Activated CD8-positive, alpha-beta memory T cell treated with anti-CD3 and anti-CD28 coated beads for 36 hours (primary cell): Measurements from ENCODE around the gene RUNDC3A. TPM values are rescaled to one million over a fixed set of nuclear protein-coding genes. Genes with fewer than 3 reads are reported as not detected.
"Not testable (repeated sequence)": the region's sequence is repeated elsewhere in the genome, so short reads cannot be mapped to it uniquely, and the experiment has no call there.

Experiments used
- CTCF ChIA-PET: fragments of 350-600 bp; sonication (Branson Sonifier 250); formaldehyde crosslinking; loops from one replicate; lab custom pipeline; 2021; ENCODE audit warnings: antibody characterized with exemption; lab: Charles Lee
- POLR2A ChIA-PET: fragments of 350-600 bp; sonication (Branson Sonifier 250); formaldehyde crosslinking; loops from one replicate; lab custom pipeline; 2021; ENCODE audit warnings: antibody characterized with exemption; lab: Charles Lee
- total RNA-seq, 2 experiments: library from RNA; stranded (reverse); gene quantifications; one replicate each; pipeline ENCODE4 v1.2.3, GENCODE V29; 2021

Gene RUNDC3A
- total RNA-seq, 2 experiments from 2014 or later, result 0.34 TPM; not detected in 1

DNA sequence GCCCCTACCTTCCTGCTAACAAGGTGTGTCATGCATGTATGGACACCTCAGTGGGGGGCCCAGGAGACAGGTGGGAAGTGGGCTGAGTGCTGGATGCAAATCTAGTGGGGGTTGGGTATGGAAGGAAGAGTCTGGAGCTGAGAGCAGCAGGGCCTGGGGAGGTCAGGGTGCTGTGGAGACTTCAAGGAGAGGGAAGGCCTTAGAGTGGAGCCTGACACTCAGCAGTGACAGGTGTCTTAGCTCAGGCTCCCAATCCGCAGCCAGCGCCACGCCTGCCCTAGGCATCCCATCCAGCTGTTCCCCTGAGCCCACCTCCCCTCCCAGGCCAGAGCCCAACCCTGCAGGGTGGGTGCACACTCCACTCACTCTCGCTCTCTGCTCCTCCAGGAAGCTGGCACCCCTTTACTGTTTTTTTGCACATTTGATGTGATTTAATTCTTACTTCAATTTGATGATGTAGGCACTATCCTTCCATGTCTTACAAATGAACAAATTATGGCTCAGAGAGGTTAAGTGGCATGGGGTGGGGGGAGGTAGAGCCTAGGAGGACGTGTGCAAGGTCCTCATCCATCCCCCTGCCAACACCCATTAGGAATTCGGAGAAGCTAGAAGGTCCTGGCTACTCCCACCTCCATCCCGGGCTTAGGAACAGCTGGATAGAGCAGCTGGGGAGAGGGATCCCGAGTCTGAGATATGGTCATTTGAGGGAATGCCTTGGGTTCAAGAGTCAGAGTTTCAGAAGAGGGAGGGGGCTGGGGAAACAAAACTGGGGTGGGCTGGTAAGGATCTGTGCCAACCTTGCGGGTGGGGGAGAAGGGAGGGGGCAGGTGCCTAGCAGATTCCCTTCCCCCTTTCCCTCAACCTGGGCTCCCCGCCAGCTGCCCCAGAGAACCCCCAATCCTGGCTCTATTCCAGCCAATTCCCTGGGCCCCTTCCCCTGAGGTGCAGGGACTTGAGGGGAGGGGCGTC, 53.2 kb downstream of the RUNDC3A start:
- CTCF ChIA-PET, result interaction anchor here (0.6 to 3.2 kb wide), 6 partner anchors 10 to 162 kb away, joined by 3 to 15 read pairs (median 4); no protein-coding TSS in a partner anchor

DNA sequence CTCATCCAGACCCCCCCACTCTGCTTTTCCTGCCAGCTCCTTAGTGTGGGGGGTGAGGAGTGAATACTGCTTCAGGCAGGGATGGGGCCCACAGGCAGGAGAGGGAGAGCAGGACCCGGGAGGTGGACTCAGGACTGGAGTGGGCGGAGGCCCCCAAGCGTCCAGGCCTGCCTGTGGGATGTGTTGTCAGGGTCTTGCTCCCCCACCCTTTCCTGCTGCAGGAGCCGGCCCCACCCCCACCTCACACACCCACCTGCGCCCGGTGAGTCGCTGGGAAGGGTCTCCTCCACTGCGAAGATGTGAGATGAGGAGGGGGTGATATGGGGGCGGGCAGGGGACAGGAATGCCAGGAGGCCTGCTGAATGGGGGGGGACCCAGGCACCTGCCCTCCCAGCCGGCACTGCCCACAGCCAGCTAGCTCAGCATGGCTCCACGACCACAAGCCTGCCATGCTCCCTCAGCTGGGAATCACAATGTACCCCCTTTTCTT, 54.1 kb downstream of the RUNDC3A start:
- CTCF ChIA-PET, result interaction anchor here (0.7 to 3.2 kb wide), 9 partner anchors 8 to 161 kb away, joined by 3 to 15 read pairs (median 5); partner anchors contain the start of gene GRN
- POLR2A ChIA-PET, result interaction anchor here (0.6 kb wide), 1 partner anchor 177 kb away, joined by 14 read pairs; no protein-coding TSS in a partner anchor

More for the DNA sequence above, 53.2 kb downstream of the RUNDC3A start:
- POLR2A ChIA-PET, result no interaction called here

DNA sequence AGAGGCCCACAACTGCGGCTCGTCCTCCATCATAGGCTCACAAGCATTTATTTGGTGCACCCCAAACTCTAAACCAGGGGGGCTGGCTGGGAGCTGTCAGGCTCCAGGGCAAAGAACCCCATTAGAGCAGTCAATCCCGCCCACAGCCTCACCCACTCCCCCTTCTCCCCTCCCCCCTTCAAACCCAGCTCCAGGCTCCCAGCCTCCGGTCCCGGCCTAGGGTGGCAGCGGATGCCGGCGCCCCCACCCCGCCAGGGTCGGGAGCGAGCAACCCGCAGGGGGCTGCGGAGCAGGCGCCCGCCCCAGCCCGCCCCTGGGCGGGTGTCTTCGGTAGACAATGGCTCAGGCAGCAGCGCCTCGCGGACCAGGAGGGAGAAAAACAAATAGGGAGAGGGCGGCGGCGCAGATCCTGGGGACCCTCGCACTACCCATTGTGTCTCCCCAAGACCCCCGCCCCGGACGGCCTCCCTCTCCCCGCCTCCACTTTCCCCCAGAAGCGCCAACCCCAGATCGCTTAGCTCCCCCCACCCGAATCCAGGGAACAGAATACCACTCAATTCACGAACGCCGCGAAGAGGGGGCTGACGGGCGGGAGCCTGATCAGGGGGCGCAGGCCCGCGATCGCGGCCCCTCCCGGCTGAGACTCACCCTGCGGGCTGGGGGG, 54.7 kb downstream of the RUNDC3A start:
- ChIA-PET POLR2A (interaction anchor here (0.6 to 0.7 kb wide), 3 partner anchors 8 to 177 kb away, joined by 5 to 14 read pairs (median 5); no protein-coding TSS in a partner anchor), CTCF (interaction anchor here (0.6 to 3.2 kb wide), 14 partner anchors 8 to 169 kb away, joined by 3 to 15 read pairs (median 5); partner anchors contain the start of gene GRN)

DNA sequence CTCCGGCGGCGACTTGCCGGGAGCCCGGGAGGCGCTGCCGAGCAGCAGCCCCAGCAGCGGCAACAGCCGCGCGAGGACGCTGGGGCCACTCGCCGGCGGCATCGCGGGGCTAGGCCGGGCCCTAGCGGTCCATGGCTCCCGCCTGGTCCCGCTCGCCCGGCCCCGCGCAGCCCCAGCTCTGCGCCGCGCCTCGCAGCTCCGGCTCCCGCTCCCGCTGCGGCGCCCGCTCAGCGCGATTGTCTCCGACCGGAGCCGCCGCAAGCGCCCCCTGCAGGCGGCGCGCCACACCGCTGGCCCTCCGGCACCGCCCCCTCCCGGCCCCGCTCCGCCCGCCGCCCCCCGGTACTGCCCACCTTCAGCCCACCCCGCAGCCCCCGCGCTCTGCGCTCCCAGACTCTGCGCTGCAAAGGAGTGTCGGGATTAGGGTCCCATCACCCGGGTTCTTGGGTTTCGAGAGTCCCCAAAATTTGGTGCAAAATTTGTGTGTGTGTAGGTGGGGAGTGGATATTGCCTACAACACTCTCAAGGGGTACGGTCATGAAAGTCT, 55.3 kb downstream of the RUNDC3A start, which contains the start of gene FAM171A2:
Gene FAM171A2 (minus strand): TSS at position 241 of the 547 bp plus-strand sequence. CDS start 139 bp downstream, at position 102.
- POLR2A ChIA-PET, result interaction anchor here (0.7 to 1.3 kb wide), 2 partner anchors 9 to 53 kb away, joined by 5 read pairs; no protein-coding TSS in a partner anchor
- CTCF ChIA-PET, result interaction anchor here (0.6 to 3.2 kb wide), 14 partner anchors 8 to 169 kb away, joined by 3 to 15 read pairs (median 5); partner anchors contain the start of gene GRN

DNA sequence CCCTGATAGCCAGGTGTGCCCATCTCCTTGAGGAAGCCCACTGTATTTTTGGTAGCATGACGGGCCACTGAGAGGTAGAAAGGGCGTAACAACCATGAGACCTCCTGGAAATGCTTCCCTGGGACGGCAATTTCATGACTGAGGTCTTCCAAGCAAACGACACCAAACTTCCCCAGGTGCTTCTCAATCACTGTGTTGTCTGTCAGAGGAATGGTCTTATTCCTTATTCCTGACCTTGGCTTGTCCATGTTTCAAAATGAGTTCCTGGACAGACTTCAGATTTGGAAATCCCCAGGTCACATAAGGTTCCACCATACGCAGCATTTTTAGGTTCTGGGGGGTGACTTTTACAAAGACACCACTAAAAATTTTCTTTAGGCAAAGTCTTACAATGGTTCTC, 56.6 kb downstream of the RUNDC3A start:
- CTCF ChIA-PET, POLR2A ChIA-PET: not testable (repeated sequence)

DNA sequence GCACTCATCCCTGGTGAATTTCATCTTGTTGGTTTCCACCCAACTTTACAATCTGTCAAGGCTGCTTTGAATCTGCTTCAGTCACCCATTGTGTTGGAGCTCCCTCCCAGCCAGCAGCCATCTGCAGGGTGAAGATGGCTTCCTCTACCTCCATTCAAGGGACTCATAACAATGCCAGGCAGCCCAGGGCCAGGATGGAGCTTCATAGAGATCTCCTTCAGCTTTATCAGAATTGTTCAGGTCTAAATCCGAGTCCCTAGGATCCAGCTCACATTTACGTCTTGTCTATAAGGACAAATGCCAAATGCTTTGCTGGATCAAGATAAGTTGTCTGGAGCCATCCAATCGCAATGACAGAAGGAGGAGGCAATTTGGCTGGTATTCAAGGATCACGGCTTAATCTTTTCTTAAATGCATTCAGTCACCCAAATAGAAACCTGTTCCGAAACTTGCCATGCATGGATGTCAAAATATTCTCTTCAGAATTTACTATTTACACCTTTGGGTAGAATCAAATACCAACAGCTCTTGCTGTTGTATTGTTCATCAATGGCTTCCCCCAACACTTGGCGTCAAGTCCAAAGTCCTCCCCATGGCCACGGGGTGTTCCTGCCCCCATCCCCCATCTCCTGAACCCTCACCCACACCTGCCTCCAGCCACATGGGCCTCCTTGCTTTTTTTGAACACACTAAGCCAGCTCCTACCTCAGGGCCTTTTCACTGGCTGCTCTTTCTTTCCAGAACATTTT, 59.0 kb downstream of the RUNDC3A start:
- CTCF ChIA-PET, result interaction anchor here (1.1 to 1.2 kb wide), 2 partner anchors 14 to 17 kb away, joined by 3 to 5 read pairs; no protein-coding TSS in a partner anchor
- POLR2A ChIA-PET, result no interaction called here

Other genes starting within 250 kb of the RUNDC3A start
- gene LSM12, start 241.9 kb upstream of the RUNDC3A start, total RNA-seq, result 10 to 100 TPM; 91.3 to 95.4 TPM
- 10 to 100 TPM; 36.5 to 37.8 TPM for gene G6PC3, start 237.9 kb upstream of the RUNDC3A start, total RNA-seq
- 10 to 100 TPM; 18.9 to 20.7 TPM for gene HDAC5, start 185.0 kb upstream of the RUNDC3A start, total RNA-seq
- 10 to 100 TPM; 16.7 to 17.5 TPM for gene HROB, start 166.7 kb upstream of the RUNDC3A start, total RNA-seq
- gene ASB16, start 137.9 kb upstream of the RUNDC3A start, total RNA-seq, result under 1 TPM; 0.15 to 0.23 TPM
- 10 to 100 TPM; 17.6 to 17.8 TPM for gene TMUB2, start 121.6 kb upstream of the RUNDC3A start, total RNA-seq
- 100 to 1,000 TPM; 102 to 104 TPM for gene ATXN7L3, start 108.7 kb upstream of the RUNDC3A start, total RNA-seq
- 100 to 1,000 TPM; 170 to 175 TPM for gene UBTF, start 88.9 kb upstream of the RUNDC3A start, total RNA-seq
- not detected for gene SLC4A1, start 40.5 kb upstream of the RUNDC3A start, total RNA-seq
- 100 to 1,000 TPM; 171 to 176 TPM for gene SLC25A39, start 16.2 kb downstream of the RUNDC3A start, total RNA-seq
- gene GRN, start 36.7 kb downstream of the RUNDC3A start, total RNA-seq, result 10 to 100 TPM; 42.6 to 46.7 TPM
- gene FAM171A2, start 55.3 kb downstream of the RUNDC3A start, total RNA-seq, result under 1 TPM; 0.19 to 0.36 TPM
- gene ITGA2B, start 81.0 kb downstream of the RUNDC3A start, total RNA-seq, result under 1 TPM; 0.23 to 0.31 TPM
- gene GPATCH8, start 194.8 kb downstream of the RUNDC3A start, total RNA-seq, result 10 to 100 TPM; 37.3 to 38.8 TPM
- under 1 TPM in 1 of 2 experiments, not detected in 1; 0.15 TPM for gene FZD2, start 248.9 kb downstream of the RUNDC3A start, total RNA-seq